Neutrophil (primary cell): Measurements from ENCODE around the gene IGDCC3.

ENCODE experiments used
- H3K27ac ChIP-seq: fragments of 200-600 bp; sonication (generic); 2 replicates; pipeline ENCODE4 v1.5.1; 2016; ENCODE audit warnings: mild to moderate bottlenecking, moderate library complexity
- H3K27me3 ChIP-seq: fragments of 200-600 bp; sonication (generic); 2 replicates; pipeline ENCODE4 v1.6.0; 2016; ENCODE audit warnings: mild to moderate bottlenecking
- H3K36me3 ChIP-seq: fragments of 200-600 bp; sonication (generic); 2 replicates; pipeline ENCODE4 v1.5.1; 2017
- H3K4me1 ChIP-seq, 2 experiments: fragments of 200-600 bp in 1 of 2; sonication (generic) in 1 of 2; 1 replicate in 1 of 2; 2 replicates in 1 of 2; pipeline versions ENCODE4 v1.5.1 to v1.6.1; 2013 to 2016; ENCODE audit warnings: low read depth in 1 of 2, low read length in 1 of 2, mild to moderate bottlenecking in 1 of 2, moderate library complexity in 1 of 2; ENCODE audit not compliant: control insufficient read depth in 1 of 2, insufficient read depth in 1 of 2
- H3K4me3 ChIP-seq, 2 experiments: fragments of 200-600 bp in 1 of 2; sonication (generic) in 1 of 2; 1 replicate in 1 of 2; 2 replicates in 1 of 2; pipeline ENCODE4 v1.5.1; 2013 to 2016; ENCODE audit warnings: low read depth in 1 of 2, low read length in 1 of 2, mild to moderate bottlenecking in 1 of 2, moderate library complexity in 1 of 2
- H3K9me3 ChIP-seq: fragments of 200-600 bp; sonication (generic); 2 replicates; pipeline ENCODE4 v1.5.1; 2016
- CTCF ChIP-seq: fragments of 200-600 bp; sonication (generic); IDR thresholded peaks from 2 replicates; pipeline ENCODE4 v1.5.1; 2016; ENCODE audit warnings: antibody characterized with exemption

Gene IGDCC3

DNA sequence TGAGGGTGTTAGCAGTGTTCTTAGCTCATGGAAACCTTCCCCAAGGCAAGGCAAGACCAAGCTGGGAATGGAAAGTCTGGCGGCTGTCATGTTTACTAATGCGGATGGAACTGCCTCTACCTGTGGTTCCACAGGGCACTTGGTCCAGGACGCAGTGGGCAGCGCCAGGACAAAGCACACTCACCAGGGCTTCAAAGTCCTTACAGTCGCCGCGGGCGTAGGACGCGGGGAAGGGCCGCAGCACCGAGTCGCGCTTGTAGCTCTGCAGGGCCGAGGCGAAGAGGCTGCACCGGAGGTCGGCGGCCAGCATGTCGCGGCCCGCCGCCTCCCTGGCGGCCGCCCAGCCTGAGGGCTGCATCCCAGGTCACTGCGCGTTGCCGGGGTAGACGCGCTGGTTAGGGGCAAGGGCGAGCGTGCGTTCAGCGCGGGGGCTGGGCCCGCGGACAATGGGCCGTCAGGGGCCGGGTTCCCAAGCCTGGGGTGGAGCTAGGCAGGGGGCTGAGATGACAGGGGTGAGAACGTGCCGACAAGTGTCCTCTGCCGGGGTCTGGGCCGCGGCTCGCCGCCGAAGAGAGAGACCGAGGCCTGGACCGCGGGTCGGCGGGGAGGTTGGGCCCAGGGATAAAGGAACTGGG, 91.6 kb downstream of the IGDCC3 start:
- Histone ChIP-seq H3K4me3 (peak overlapping the region; percentile 80 to 85), H3K4me1 (peaks cover 41 to 57% of the 10 kb centered on the region in 2 experiments), H3K27me3 (no peaks in the 10 kb centered on the region), H3K36me3 (peaks cover 4% of the 10 kb centered on the region), H3K9me3 (no peaks in the 10 kb centered on the region), H3K27ac (peak overlapping the region; percentile 84)
- no peak for TF ChIP-seq CTCF

GRCh38 chr15:65285291-65286068, 92.3 kb downstream of the IGDCC3 start:
- TF ChIP-seq CTCF: no peak
- Histone ChIP-seq H3K27me3 (no peaks in the 10 kb centered on the region), H3K9me3 (no peaks in the 10 kb centered on the region), H3K4me3 (peak overlapping the region; percentile 80 to 85), H3K36me3 (peaks cover 4% of the 10 kb centered on the region), H3K27ac (peak overlapping the region; percentile 84), H3K4me1 (peaks cover 39 to 53% of the 10 kb centered on the region in 2 experiments)

DNA sequence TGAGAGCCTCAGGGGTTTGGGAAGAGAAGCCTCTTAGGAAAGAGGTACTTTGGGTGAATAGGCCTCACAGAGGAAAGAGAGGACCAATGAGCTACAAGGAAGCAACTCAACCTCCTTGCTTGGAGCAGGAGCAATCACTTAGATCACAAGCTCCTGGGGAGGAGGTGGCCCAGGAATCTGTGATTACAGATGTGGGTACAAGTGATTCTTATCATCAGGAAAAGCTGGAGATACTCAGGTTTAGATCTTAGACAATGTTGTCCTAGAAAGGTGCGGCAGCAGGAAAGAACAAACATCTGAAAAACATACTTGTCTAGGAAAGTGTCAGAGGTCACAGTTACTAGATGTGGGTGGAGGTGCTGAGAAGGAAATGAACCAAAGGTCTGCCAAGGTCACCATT, 99.3 kb downstream of the IGDCC3 start:
- Histone ChIP-seq H3K27ac (peak overlapping the region; percentile 7), H3K27me3 (no peaks in the 10 kb centered on the region), H3K9me3 (no peaks in the 10 kb centered on the region), H3K4me3 (no peak overlapping the region), H3K4me1 (peaks cover 0 to 16% of the 10 kb centered on the region in 2 experiments), H3K36me3 (peaks cover under 1% of the 10 kb centered on the region)
- no peak for TF ChIP-seq CTCF
